GM06990 (cell line): ENCODE data around the gene OPN4.

ENCODE experiments used
- DNase-seq: peaks from one replicate; pipeline ENCODE4 v3.0.0-alpha.2; 2011; ENCODE audit not compliant: insufficient read length; ENCODE audit errors: extremely low read depth
- H3K27me3 ChIP-seq: replicated peaks from 2 replicates; pipeline ENCODE4 v1.6.0; 2011; ENCODE audit warnings: low read length; ENCODE audit not compliant: control insufficient read depth, insufficient read depth
- H3K36me3 ChIP-seq: 2 replicates; pipeline ENCODE4 v1.5.1; 2011; ENCODE audit warnings: low read length; ENCODE audit not compliant: control insufficient read depth, insufficient read depth
- H3K4me3 ChIP-seq: replicated peaks from 2 replicates; pipeline ENCODE4 v1.5.1; 2011; ENCODE audit warnings: low read depth, mild to moderate bottlenecking, control low read depth, low read length
- CTCF ChIP-seq: IDR thresholded peaks from 2 replicates; pipeline ENCODE4 v1.5.1; 2011; ENCODE audit warnings: low read length, control low read depth, mild to moderate bottlenecking, inconsistent platforms; ENCODE audit not compliant: insufficient read depth, poor library complexity, severe bottlenecking

The OPN4 gene

GRCh38 chr10:86706401-86706841 lies 52.1 kb downstream of the OPN4 start:
- Histone ChIP-seq H3K36me3 (no peaks in the 10 kb centered on the region), H3K4me3 (no peak overlapping the region), H3K27me3 (no peaks in the 10 kb centered on the region)
- no peak for DNase-seq
- no peak for TF ChIP-seq CTCF

GRCh38 chr10:86706977-86707376 lies 52.6 kb downstream of the OPN4 start:
- TF ChIP-seq CTCF, result no peak
- H3K36me3 ChIP-seq, result no peaks in the 10 kb centered on the region
- DNase-seq, result no peak
- no peaks in the 10 kb centered on the region for H3K27me3 ChIP-seq
- no peak overlapping the region for H3K4me3 ChIP-seq

GRCh38 chr10:86707505-86707904 lies 53.2 kb downstream of the OPN4 start:
- Histone ChIP-seq H3K27me3 (no peaks in the 10 kb centered on the region), H3K4me3 (no peak overlapping the region), H3K36me3 (no peaks in the 10 kb centered on the region)
- no peak for DNase-seq
- no peak for TF ChIP-seq CTCF

GRCh38 chr10:86708068-86708782 lies 53.9 kb downstream of the OPN4 start:
- no peak overlapping the region for H3K4me3 ChIP-seq
- no peaks in the 10 kb centered on the region for H3K36me3 ChIP-seq
- no peaks in the 10 kb centered on the region for H3K27me3 ChIP-seq
- no peak for DNase-seq
- no peak for TF ChIP-seq CTCF

- no peak for TF ChIP-seq CTCF
- Histone ChIP-seq H3K36me3 (no peaks in the 10 kb centered on the region), H3K4me3 (no peak overlapping the region), H3K27me3 (no peaks in the 10 kb centered on the region)
- DNase-seq, result no peak
Measured at GRCh38 chr10:86708783-86709380, 54.5 kb downstream of the OPN4 start.
